Activated naive CD8-positive, alpha-beta T cell treated with anti-CD3 and anti-CD28 coated beads, Interleukin-2, amount 10 ng/mL, durations not matched to agents 7 days and 5 days (primary cell): ENCODE measurements around the gene RNF113A. TPM values are rescaled to one million over a fixed set of nuclear protein-coding genes. Genes with fewer than 3 reads are reported as not detected.
A peak's percentile ranks its signal among the peaks of the same experiment; 100 is the strongest.
"Not testable (repeated sequence)": the region's sequence is repeated elsewhere in the genome, so short reads cannot be mapped to it uniquely, and the experiment has no call there.

Source experiments
- ATAC-seq: fragments of 150-1000 bp; cut with Tn5 transposase; one replicate; pipeline ENCODE4 v1.10.0; 2021; ENCODE audit warnings: low read depth, moderate library complexity
- POLR2A ChIA-PET: fragments of 350-600 bp; sonication (Branson Sonifier 250); formaldehyde crosslinking; loops from one replicate; lab custom pipeline; 2021; ENCODE audit warnings: antibody characterized with exemption; lab: Charles Lee
- DNase-seq: peaks from one replicate; pipeline ENCODE4 v3.0.0; 2021
- H3K27ac Mint-ChIP-seq: one replicate; pipeline ENCODE4 v1.8.0; 2022; ENCODE audit warnings: mild to moderate bottlenecking, mixed read lengths
- H3K27me3 Mint-ChIP-seq: one replicate; pipeline ENCODE4 v1.8.0; 2022; ENCODE audit warnings: mild to moderate bottlenecking, moderate library complexity, mixed read lengths
- H3K36me3 Mint-ChIP-seq: one replicate; pipeline ENCODE4 v1.8.0; 2021; ENCODE audit warnings: mild to moderate bottlenecking, mixed read lengths
- H3K4me1 Mint-ChIP-seq: one replicate; pipeline ENCODE4 v1.8.0; 2021; ENCODE audit warnings: mixed read lengths
- H3K4me3 Mint-ChIP-seq: one replicate; pipeline ENCODE4 v1.8.0; 2022; ENCODE audit warnings: mild to moderate bottlenecking, moderate library complexity, mixed read lengths
- H3K9me3 Mint-ChIP-seq: one replicate; pipeline ENCODE4 v1.8.0; 2021; ENCODE audit warnings: mixed read lengths
- total RNA-seq, 2 experiments: library from RNA; stranded (reverse); gene quantifications; one replicate each; pipeline ENCODE4 v1.2.3, GENCODE V29; 2021

The RNF113A gene
- total RNA-seq, result 10 to 100 TPM; 36.7 to 37.5 TPM

DNA sequence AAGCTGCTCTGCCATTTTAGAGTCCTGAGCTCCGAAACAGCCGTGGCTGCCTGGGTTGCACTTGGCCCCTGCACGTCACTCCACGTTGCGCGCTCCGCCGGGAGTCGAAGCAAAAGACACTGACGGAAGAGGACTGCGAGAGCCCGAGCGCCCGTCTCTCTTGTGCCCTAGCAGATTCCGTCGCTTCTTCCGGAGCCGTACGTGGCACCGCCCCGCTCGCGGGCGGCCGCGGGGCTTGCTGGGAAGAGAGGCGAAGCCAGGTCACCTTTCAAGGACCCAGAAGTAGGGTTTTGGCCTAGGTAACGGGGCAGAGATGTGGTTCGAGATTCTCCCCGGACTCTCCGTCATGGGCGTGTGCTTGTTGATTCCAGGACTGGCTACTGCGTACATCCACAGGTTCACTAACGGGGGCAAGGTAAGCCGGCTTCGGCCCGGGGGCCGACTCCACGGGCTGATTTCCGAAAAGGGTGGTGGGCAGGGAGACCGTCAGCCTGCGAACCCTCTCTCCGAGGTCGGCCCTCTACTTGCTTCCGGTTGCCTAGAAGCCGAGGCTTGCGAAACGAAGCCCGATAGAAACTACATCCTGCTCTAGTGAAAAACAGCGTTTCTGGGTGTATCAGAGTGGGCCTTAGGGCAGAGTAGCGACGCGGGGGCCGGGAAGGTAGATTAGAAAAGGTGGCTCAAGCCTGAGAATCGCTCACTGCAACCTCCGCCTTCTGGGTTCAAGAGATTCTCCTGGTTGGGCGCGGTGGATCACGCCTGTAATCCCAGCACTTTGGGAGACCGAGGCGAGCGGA is at the start of gene RNF113A, which contains the start of gene NDUFA1:
RNF113A (minus strand) TSS at position 135 of the 797 bp plus-strand sequence; CDS start at position 15, 120 bp downstream.
NDUFA1 (plus strand) TSS at position 234 of the 797 bp plus-strand sequence; CDS start at position 314, 80 bp downstream.
- H3K36me3 Mint-ChIP-seq, result peaks cover 2% of the 10 kb centered on the region
- peaks cover 8% of the 10 kb centered on the region for H3K4me1 Mint-ChIP-seq
- POLR2A ChIA-PET, result interaction anchor here (0.5 to 2.4 kb wide), 10 partner anchors 9 to 120 kb away, joined by 3 to 25 read pairs (median 4); partner anchors contain the start of genes RPL39 and UPF3B
- H3K27me3 Mint-ChIP-seq, result no peaks in the 10 kb centered on the region
- peak within 1 kb of the TSS; percentile 98 for H3K4me3 Mint-ChIP-seq
- H3K27ac Mint-ChIP-seq, result peak within 1 kb of the TSS; percentile 100
- ATAC-seq, result peak; percentile 90
- peak; percentile 85 for DNase-seq
- H3K9me3 Mint-ChIP-seq, result no peaks in the 10 kb centered on the region

DNA sequence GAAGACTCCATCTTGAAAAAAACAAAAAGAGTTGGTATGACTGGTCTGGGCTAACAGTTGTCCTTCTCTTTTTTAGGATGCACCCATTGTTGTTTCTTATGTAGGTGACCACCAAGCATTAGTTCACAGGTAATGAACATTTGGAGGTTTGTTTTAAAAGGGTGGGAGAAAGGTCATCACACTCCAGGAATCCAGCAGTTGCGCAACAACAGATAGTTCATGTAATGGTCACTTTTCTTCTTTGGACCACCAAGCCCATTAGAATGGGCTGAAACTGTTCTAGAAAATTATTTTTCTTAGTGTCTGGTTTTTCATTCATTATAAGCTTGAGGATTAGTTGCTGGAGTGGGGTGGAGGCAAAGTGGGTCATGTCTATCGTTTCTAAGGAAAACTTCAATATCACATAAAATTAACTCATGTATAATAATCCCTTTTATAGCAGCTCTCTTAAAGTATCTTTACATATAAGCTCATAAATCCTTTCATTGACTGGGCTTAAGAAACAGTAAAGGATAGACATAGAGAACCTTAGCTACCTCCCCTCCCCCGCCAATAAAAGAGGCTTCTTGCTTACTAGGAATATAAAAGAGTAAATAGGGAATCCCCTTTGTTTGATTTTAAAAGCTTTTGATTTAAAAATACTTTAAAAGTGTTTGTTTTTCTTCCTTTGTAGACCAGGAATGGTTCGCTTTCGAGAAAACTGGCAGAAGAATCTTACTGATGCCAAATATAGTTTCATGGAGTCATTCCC is 48.5 kb upstream of the RNF113A start:
- H3K36me3 Mint-ChIP-seq, result peaks cover 2% of the 10 kb centered on the region
- no peaks in the 10 kb centered on the region for H3K27me3 Mint-ChIP-seq
- no peak for ATAC-seq
- no peak overlapping the region for H3K27ac Mint-ChIP-seq
- no peak for DNase-seq
- POLR2A ChIA-PET, result no interaction called here
- H3K4me3 Mint-ChIP-seq, result no peak overlapping the region
- H3K9me3 Mint-ChIP-seq, result no peaks in the 10 kb centered on the region
- H3K4me1 Mint-ChIP-seq, result no peaks in the 10 kb centered on the region

DNA sequence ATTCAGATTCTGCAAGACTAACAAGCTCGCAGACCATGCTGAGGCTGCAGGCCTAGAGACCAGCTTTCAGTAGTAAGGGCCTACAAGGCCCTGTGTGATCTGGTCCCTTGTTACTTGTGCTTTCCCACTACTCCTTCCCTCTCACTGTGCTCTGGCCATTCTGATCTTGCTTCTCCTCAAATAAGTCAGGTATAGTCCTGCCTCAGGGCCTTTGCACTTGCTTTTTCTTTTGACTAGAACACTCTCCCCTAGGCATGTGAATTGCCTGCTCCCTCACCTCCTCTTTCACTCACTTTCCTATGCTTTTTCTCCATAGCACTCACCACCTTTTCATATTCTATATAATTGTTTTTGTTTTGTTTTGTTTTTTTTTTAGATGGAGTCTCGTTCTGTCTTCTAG is 46.3 kb upstream of the RNF113A start:
- no peak for DNase-seq
- ATAC-seq, result no peak
- Mint-ChIP-seq H3K9me3 (no peaks in the 10 kb centered on the region), H3K36me3 (peaks cover 2% of the 10 kb centered on the region), H3K4me1 (no peaks in the 10 kb centered on the region), H3K27ac (no peak overlapping the region), H3K27me3 (no peaks in the 10 kb centered on the region), H3K4me3 (no peak overlapping the region)
- POLR2A ChIA-PET, result no interaction called here

DNA sequence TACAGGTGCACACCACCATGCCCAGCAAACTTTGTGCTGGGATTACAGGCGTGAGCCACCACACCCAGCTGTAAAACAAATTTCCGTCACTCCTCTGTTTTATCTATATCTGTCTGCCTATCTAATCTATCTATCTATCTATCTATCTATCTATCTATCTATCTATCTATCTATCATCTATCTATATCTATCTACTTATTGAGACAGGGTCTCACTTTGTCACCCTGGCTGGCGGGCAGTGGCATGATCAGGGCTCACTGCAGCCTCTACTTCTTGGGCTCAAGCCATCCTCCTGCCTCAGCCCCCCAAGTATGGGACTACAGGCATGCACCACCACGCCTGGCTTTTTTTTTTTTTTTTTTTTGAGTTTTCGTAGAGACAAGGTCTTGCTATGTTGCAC is 44.8 kb upstream of the RNF113A start:
- Mint-ChIP-seq H3K9me3 (no peaks in the 10 kb centered on the region), H3K4me1 (no peaks in the 10 kb centered on the region), H3K36me3 (peaks cover 2% of the 10 kb centered on the region), H3K27me3 (no peaks in the 10 kb centered on the region), H3K27ac (no peak overlapping the region), H3K4me3 (no peak overlapping the region)
- DNase-seq, result no peak
- no peak for ATAC-seq
- POLR2A ChIA-PET, result no interaction called here

DNA sequence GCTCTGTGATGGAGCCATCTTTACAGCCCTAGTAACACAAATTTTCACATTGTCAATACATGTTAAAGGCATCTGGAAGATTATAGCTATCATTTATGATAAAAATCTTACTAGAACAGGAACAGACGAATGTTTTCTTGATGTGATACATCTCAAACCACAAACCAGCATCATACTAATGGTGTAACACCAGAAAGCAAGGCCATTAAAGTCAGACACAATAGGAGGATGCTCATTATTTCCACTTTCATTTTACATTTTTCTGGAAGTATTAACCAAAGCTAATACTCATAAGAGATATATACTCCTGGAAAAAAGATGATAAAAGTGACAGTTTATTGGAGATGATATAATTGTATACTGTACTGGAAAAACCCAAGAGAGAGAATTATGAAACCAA is 29.4 kb upstream of the RNF113A start:
- POLR2A ChIA-PET, result interaction anchor here (0.6 kb wide), 1 partner anchor 32 kb away, joined by 3 read pairs; no protein-coding TSS in a partner anchor
- H3K27me3 Mint-ChIP-seq, result no peaks in the 10 kb centered on the region
- no peak overlapping the region for H3K4me3 Mint-ChIP-seq

DNA sequence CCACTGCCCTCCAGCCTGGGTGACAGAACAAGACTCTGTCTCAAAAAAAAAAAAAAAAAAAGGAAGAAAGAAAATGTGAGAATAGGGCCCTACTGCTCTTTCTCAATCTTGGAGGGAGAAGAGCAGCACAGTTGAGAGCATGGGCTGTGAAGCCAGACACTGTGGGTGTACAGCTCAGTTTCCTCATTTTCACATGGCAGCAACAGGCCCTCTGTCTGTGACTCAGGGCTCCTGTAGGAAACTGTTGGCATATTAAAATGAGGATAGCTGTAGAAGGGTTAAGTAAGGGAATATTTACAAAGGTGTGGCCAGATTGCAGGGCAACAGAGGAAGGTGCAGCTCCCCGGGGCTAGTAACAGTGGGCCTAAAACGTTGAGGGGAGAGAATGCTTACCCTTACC is 27.6 kb upstream of the RNF113A start:
- H3K4me3 Mint-ChIP-seq, result no peak overlapping the region
- peaks cover 5% of the 10 kb centered on the region for H3K4me1 Mint-ChIP-seq
- no peaks in the 10 kb centered on the region for H3K36me3 Mint-ChIP-seq
- ATAC-seq, result no peak
- POLR2A ChIA-PET, result no interaction called here
- no peak overlapping the region for H3K27ac Mint-ChIP-seq
- no peak for DNase-seq
- no peaks in the 10 kb centered on the region for H3K9me3 Mint-ChIP-seq
- no peaks in the 10 kb centered on the region for H3K27me3 Mint-ChIP-seq

More for the DNA sequence above, 29.4 kb upstream of the RNF113A start:
- Mint-ChIP-seq H3K27ac (no peak overlapping the region), H3K9me3 (no peaks in the 10 kb centered on the region), H3K4me1 (peaks cover 5% of the 10 kb centered on the region), H3K36me3 (no peaks in the 10 kb centered on the region)
- DNase-seq, result no peak
- ATAC-seq, result no peak

DNA sequence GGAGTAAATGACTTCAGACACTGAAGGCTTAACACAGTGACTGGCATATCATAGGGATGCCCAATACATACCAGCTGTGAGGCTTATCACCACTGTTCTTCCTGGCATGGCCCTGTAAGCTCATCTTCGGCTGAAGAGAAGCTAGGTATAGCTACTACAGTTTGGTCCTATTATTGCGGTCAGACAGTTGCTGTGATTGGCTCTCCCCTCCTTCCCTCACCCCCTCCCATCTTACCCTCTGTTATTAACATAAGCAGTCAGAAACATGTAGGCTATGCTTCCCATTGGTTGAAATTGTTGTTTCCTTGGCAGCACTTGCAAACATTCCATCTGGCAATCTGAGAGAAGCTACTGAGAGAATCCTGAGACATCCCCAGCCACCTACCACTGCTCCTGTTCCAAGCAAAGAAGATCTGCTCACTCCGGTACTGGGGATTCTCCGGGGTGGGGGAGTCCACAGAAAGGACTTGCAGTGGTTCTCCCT is 24.4 kb upstream of the RNF113A start, which contains the start of gene AKAP14:
AKAP14 (plus strand) TSS at position 51 of the 484 bp plus-strand sequence. CDS start 7,331 bp downstream, outside the sequence.
- Mint-ChIP-seq H3K4me3 (no peak within 1 kb of the TSS), H3K27me3 (no peaks in the 10 kb centered on the region), H3K27ac (no peak within 1 kb of the TSS), H3K36me3 (no peaks in the 10 kb centered on the region), H3K9me3 (no peaks in the 10 kb centered on the region), H3K4me1 (peaks cover 3% of the 10 kb centered on the region)
- POLR2A ChIA-PET, result no interaction called here
- ATAC-seq (no peak), DNase-seq (no peak)

DNA sequence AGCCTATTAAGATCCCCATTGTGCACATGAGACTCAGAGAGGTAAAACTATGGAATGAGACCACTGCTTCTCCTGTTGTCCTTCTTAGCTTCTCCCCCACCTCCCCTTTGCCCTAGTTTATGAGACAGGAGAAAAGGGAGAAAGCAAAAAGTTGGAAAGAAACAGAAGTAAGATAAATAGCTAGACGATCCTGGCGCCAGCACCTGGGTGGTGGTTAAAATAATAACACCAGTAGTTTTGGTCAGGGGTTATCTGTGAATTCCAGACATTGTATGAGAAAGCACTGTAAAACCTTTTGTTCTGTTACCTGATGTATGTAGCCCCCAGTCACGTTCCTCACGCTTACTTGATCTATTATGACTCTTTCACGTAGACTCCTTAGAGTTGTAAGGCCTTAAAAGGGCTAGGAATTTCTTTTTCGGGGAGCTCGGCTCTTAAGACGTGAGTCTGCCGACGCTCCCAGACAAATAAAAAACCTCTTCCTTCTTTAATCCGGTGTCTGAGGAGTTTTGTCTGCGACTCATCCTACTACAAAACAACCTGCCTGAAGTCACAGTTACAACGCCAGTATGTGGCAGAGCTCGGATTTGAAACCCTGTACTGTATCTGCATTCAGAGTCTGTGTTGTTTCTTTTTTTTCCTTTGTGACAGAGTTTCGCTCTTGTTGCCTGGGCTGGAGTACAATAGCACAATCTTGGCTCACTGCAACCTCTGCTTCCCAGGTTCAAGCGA is 20.6 kb upstream of the RNF113A start:
- H3K9me3 Mint-ChIP-seq, POLR2A ChIA-PET, DNase-seq, H3K27me3 Mint-ChIP-seq, ATAC-seq, H3K4me3 Mint-ChIP-seq, H3K27ac Mint-ChIP-seq, H3K4me1 Mint-ChIP-seq, H3K36me3 Mint-ChIP-seq: not testable (repeated sequence)

DNA sequence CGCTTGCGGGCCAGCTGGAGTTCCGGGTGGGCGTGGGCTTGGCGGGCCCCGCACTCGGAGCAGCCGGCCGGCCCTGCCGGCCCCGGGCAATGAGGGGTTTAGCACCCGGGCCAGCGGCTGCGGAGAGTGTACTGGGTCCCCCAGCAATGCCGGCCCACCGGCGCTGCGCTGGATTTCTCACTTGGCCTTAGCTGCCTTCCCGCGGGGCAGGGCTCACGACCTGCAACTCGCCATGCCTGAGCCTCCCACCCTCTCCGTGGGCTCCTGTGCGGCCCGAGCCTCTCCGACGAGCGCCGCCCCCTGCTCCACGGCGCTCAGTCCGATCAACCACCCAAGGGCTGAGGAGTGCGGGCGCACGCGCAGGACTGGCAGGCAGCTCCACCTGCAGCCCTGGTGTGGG is 19.1 kb upstream of the RNF113A start:
- not testable (repeated sequence) for H3K4me1 Mint-ChIP-seq, H3K27me3 Mint-ChIP-seq

DNA sequence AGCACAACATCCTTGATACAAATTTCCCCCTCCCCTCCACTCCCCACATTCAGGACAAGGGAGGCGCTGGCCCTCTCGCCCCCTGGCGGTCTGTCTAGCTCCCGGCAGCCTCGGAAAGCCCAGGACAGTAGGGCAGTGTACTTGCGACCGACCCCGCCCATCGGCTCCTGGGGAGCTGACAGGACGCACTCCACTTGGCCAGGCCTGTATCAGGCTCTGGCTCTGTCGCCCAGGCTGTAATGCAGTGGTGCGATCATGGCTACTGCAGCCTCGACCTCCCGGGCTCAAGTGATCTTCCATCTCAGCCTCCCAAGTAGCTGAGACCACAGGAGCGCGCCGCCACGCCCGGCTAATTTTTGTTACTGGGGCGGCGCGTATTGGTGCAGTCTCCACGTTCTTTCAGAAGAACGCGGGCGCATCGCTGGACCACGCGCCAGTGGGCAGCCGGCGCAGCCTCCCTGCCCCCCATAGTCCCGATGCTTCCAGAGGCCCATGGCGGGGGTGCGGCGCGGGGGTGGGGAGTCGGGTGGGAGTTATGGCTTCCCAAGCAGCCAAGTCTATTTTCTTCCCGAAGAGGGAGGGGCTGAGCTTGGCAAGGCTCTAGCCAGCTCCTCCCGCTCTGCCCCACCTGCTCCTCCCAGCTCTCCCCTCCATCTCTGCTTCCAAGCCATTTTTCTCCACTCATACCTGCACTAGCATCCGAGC is 16.3 kb upstream of the RNF113A start:
- H3K4me1 Mint-ChIP-seq, result peaks cover 6% of the 10 kb centered on the region

More for the DNA sequence above, 19.1 kb upstream of the RNF113A start:
- H3K27ac Mint-ChIP-seq, H3K9me3 Mint-ChIP-seq, H3K4me3 Mint-ChIP-seq, POLR2A ChIA-PET, ATAC-seq, H3K36me3 Mint-ChIP-seq, DNase-seq: not testable (repeated sequence)

DNA sequence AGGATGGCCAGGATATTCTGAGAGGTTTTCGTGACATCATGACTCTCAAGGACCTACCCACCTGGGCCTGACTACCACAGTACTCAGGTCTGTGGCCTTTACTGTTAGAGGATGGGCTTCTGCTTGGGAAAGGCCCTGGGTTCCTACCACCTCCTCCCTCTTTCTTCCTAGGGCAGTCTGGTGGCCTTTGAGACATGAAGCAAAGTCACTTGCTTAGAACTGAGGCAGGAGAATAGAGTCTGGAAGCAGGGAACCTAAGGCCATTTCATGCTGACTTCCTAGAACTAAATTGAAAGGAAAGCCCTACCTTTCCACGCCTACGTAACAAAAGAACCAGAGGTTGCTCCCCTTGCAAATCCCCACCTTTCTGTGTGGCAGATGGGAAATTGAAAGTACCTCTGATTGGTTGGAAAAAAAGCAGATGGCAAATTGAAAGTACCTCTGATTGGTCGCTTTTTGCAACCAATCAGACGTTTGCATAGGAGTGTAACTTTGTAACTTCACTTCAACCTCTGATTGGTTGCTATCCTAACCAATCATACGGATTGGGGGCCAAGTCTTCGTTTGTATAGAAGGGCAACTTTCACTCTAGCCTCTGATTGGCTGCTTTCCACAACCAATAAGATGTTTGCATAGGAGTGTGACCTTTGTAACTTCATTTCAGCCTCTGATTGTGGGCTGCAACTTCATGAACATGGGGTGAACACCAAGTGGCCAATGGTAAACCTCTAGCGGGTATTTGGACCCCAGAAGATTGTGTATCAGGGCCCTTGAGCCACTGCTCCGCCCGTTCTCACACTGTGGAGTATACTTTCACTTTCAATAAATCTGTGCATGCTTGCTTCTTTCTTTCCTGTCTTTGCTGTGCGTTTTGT is 14.3 kb upstream of the RNF113A start:
- peaks cover 8% of the 10 kb centered on the region for H3K4me1 Mint-ChIP-seq
- DNase-seq (peak; percentile 31), ATAC-seq (peak; percentile 90)
- peak overlapping the region; percentile 65 for H3K4me3 Mint-ChIP-seq
- no peaks in the 10 kb centered on the region for H3K27me3 Mint-ChIP-seq
- peak overlapping the region; percentile 60 for H3K27ac Mint-ChIP-seq
- H3K9me3 Mint-ChIP-seq, result no peaks in the 10 kb centered on the region
- H3K36me3 Mint-ChIP-seq, result no peaks in the 10 kb centered on the region
- POLR2A ChIA-PET, result no interaction called here

More for the DNA sequence above, 16.3 kb upstream of the RNF113A start:
- peak overlapping the region; percentile 52 for H3K4me3 Mint-ChIP-seq
- no peaks in the 10 kb centered on the region for H3K27me3 Mint-ChIP-seq
- H3K27ac Mint-ChIP-seq, result no peak overlapping the region
- DNase-seq, result peak; percentile 64
- ATAC-seq, result peak; percentile 61
- H3K9me3 Mint-ChIP-seq, result no peaks in the 10 kb centered on the region
- no peaks in the 10 kb centered on the region for H3K36me3 Mint-ChIP-seq
- POLR2A ChIA-PET, result interaction anchor here (0.6 to 2.1 kb wide), 3 partner anchors 17 to 492 kb away, joined by 4 to 12 read pairs (median 5); partner anchors contain the start of gene RPL39
